HG03139 (cell line): ENCODE data around the gene SMYD3.
"Not testable (repeated sequence)": the region's sequence is repeated elsewhere in the genome, so short reads cannot be mapped to it uniquely, and the experiment has no call there.

Source experiments
- ATAC-seq: cut with Tn5 transposase; IDR thresholded peaks from one replicate; pipeline ENCODE4 v1.9.1; 2021; ENCODE audit not compliant: unreplicated experiment

Gene SMYD3

DNA sequence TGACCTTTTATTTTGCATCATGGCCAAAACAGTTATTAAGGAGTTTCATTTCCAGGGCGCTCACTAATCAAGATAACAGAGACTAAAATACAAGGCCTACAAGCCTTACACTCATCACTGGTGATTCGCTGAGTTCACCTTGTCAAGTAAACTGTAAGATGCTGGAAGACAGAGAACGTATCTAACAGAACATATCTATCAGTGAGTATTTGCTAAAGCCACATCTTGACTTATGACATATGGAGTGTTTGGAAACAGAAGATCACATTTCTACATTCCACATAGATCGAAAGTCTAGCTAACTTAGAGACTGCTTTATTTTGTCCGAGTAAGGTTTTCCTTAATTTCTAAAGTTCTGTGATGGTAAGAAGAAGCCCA lies 506.5 kb downstream of the SMYD3 start:
- ATAC-seq: no peak

DNA sequence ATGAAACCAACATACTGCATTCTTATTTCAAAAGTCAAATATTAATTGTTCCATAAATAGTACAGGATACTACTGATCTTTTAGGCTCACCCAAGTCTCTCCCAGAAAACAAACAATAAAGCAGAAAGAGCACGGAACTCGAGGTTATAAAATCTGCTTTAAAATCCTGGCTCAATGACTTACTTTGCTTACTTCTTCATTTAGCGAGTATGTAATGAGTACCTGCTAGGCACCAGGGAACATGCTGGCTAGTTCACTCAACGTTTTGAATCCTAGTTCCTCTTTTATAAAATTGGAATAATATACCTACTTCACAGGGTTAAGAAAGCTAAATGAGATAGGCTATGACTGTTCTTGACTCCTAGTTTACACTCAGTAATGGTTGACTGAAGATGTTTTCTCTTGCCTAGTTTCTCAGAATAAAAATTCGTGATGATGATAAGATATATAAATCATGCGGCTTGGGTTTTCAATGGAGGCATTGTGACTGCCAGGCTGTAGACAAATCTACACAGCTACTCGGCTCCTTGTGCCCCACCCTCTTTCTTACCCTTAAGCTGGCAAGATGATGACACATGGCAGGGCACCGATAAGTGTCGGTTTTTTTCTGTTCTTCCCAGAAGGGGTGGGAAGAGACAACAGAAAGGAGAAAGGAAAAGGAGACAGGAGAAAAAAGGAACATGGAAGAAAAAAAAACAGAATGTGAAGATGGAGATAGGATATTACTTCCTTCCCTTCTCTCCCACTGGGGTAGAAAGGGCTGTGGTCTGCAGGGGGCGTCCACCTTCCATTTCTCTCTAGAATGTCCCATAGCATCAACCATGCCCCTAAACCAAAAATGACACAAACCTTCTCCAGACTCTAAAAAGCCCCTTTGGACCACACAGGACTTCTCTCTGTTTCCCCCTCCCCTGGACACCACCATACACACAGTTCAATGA lies 507.1 kb downstream of the SMYD3 start:
- peak; percentile 57 for ATAC-seq

DNA sequence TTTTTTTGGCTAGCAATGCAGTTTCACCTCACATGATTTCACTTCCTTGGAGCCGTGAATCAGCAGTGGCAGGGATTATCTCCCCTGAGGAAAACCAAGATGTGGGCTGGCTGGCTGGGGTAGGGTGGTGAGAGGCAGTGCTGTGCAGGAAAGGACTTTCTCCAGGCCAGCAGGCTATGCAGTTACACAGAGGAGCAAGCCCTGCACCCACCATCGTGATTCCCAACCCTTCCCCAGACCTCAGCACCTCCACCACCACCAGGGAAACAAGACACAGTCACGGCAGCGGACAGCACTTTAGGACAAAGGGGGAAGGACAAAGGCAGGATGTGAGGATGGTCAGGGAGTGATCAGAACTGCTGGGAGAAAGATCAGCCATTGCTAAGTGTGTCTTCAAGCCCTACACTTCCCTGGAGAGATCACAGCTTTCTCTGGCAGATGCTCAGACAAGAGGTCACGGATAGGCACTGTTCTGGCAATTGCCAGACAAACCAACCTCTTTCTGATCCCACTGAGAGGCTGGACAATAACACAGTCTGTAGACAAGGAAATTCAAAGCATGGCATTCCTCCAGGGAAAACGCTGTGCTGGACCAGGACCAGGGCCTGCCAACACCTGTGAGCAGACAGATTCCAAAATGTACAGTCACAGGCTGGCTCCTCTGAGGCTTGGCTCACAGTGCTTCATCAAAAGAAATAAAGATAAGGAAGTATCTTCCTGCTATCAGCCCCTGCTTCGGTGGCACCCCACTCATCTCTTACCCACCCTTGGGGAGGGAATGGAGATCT lies 509.4 kb downstream of the SMYD3 start:
- no peak for ATAC-seq

DNA sequence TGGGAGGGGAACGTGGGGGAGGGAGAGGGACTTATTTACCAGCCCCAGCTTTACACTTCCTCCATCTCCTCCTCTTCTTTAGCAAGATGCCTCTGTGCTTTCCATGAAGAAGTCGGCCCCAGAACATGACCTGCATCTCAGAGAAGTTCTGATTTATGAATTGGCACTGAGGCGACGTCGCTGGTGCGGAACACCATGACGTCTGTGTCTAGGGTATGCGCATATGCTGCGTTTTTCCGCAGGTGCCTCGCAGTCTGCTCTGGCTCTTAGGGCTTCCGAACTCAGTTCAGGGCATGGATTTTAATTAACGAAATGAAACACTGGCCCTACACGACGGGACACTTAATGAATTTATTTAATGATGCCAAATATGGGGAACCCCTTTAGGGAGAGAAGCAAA lies 510.3 kb downstream of the SMYD3 start:
- no peak for ATAC-seq

DNA sequence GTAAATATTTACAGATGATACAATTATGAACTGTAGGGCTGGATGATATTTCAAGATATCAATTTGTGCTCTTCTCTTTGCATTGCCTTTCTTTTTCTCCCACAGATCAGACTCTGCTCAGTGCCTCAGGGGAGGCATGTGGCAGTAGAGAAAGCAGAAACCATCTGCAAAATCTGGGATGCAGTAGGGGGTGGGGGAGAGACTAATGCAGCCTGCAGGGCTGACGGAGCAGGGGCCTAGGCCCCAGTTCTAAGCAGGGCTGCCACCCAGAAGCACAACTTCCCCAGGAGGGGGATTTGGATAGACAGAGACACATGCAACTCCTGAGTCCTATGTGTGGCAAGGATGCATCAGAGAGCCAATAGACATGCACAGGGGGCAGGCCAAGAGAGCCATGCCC lies 511.6 kb downstream of the SMYD3 start:
- no peak for ATAC-seq

DNA sequence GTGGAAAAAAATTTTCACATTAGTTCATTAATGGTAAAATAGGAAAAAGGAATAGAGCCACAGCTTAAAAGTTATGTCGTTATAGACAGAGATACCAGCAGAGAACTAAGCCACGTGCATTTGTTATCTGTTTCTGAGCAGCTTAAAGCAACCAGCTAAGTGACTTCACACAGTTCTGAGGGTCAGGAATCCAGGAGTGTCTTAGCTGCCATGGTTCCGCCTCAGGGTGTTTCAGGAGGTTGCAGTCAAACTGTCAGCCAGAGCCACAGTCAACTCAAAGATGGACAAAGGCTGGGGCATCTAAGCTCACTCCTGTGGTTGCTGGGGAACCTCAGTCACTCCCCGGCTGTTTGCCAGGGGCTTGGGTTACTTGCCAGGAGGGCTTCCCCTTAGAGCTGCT lies 515.8 kb downstream of the SMYD3 start:
- ATAC-seq: no peak

DNA sequence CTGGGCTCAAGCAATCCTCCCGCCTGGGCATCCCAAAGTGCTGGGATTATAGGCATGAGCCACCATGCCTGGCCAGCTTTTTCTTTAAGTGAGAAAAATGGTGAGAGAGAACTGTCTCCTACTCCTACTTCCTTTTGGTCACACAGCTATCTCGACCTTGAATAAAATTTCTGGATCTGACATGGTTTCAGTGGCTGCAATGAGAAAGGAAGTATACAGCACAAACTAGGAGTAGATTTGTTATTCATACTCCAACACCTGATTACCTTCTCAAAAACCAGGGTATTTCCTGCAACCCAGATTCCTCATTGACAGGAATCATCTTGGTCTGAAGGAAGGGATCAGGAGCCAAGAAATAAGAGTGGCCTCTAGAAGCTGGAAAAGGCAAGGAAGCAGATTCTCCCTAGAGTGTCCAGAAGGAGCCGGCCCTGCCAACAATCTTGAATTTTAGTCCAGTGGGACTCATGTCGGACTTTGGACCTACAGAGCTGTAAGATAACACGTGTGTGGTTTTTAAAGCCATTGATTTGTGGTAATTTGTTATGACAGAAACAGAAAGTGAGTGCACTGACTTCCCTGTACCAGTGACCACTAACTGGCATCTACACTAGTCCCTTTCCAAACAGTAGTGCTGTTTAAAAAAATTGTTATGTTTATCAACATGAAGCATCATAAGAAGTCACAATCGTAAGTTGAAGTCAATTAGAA lies 516.6 kb downstream of the SMYD3 start:
- no peak for ATAC-seq

DNA sequence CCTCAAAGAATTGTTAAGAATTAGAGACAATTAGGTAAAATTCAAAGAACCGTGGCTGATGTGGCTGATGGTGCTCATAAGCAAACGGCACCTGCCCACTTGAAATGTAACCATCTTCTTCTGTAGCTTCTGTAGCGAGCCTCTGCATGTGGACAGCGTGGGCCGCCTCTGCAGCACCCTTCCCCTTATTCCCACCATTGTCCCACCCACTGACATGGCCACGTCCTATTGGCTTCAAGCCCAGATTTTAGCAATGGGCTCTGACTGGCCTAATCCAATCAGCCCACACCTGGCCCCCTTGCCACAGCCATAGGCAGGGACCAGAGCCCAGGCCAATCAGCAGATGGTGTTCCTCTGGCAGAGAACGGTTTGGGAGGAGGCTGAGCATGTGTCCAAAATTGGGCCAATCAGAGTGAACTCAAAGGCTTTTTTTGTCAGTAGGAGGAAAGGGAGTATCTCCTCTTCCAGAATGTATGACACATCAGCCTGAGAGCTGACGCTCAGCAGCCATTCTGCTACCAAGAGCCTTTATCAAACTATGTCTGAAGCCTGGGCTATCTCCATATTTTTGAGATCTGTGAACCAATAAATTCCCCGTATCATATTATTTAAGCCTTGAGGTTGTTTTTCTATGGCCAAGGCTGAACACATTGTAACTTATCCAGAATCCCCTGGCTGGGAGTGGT lies 518.5 kb downstream of the SMYD3 start:
- ATAC-seq: no peak

DNA sequence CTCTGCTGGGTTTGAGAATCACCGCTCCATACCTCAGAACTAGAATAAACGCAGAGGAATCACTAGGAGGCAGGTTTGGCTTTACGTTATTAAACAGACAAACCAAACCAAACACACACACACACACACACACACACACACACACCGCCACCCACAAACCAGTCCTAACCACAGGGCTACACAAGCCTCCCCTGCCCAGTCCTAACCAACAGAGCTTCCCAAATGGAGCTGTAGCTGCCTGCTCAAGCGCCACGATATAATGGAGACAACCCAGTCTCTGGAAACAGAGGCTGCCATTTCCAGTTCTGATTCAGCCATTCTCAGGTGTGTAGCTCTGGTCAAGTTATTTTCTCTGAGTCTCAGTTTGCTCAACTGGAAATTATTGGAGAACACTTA lies 519.1 kb downstream of the SMYD3 start:
- ATAC-seq: no peak

DNA sequence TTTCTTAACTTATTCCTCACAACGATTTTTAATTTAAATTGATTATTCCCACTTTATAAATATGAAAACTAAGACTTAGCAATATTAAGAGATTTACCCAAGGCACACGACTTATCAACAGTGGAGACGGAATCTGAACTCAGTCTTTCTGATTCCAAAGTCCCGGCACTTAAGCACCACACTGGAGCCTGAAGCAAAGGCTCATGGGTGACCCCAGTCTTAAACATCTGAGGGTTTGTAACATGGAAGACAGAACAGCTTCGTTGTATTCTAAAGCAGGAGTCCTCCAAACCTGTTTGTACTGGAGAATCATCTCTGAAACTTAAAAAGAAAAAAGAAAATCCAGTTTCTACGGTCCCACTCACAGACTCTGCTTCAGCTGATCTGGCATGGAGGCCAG lies 519.5 kb downstream of the SMYD3 start:
- ATAC-seq: no peak

DNA sequence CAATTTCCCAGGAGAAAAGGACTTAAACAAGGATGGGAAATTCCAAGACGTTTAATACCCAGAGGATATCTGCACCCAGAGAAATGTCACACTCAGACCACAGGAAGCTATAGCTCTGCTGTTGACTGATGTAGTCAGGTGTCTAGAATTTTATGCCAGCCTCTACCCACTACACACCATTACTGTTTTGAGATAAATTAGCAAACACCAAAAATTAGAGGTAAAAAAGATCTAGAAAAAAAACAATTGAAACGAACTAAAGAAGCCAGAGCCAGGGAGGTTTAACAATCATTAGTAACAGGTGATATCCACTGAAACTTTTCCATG lies 519.9 kb downstream of the SMYD3 start:
- ATAC-seq: no peak

DNA sequence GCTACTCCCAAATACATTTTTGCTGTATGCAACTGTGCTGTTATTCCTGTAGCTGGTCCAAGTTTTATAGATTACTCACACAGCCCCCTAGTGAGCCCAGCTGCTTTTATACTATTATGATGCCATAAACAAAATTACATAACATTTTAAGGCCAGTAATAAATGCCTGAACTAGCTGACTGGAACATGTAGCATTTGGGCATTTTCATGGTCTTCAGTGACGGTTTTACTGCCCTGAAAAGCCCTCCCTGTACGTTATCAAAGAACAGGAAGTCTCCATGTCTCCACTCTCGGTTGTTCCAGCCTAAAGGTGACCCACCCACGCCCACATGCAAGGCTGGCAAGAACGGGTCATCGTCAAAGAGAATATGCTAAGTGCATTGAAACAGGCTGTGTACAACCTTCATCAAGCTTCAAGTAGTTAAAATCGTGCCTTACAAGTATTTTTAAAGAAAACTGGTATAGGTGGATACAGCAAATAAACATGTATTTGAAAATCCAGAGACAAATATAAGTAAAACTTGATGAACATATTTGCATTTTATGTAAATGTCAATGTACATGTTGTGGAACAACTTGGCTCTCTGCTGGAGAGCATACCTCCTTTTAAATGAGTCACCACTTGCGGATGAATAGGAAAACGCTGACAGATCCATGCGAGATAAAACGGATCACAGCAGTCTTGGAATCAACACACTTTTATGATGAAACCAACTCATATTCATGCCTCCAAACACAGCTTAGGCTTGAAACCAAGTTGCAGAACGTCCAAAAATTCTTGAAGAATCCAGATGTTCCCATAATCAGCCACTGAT lies 520.5 kb downstream of the SMYD3 start:
- ATAC-seq: no peak

DNA sequence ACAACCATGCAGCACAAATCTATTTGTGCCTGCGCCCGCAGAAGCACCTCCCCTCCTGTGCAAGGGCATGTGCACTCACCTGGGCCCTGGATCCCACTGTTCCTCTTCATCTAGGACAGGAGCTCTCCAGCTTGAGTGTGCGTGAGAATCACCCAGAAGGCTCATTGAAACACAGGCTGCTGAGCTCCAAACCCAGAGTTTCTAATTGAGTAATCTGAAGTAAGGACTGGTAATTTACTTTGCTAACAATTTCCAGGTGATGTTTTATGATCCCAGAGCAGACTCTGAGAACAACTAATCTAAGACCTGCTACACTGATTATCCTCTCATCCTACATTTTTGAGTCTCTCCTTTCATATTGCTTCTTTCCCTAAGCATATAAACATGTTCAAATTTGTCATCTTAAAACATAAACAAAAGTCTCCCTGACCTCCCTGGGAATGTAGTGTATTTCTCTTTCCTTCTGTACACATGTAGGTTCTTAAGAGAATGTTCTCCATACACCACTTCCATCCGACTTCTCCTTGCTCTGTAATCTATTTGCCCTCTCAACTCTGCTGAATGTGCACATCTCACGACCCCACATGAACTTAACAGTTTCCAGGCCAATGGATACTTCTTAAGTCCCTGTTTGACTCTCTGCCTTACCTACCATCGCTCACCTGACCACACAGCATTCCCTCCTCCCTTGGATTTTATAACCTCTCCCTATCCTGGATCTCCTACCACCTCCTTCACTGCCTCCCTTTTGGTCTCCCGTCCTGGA lies 522.5 kb downstream of the SMYD3 start:
- ATAC-seq: no peak

DNA sequence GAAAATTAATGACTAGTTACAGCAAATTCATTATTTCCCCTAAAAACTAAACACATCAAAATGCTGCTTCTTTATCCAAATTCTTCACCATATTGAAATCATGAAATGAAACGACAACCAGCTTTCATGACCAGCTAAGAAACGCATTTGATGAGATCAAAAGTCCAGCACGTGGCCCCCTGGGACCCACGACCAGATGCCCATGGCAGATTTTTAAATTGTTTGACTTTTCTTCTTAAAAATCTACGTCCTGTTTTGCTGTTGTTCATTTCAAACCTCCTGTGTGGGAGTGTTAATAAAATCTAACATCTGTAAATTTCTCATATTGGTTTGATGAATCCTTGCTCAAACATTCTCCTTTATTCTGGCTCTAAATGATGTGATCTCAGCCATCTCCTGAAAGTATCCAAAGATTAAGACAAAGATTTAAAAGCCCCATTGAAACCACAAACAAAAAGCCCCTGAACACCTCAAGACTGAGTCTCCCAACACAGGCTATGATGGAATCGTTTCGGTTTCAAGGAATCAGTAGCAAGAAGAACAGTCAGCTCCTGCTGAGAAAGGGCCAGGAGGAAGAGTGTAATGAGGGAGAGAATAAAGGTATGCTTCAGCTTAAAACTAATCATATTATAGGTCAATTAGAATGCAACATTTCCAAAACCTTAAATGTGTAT lies 523.6 kb downstream of the SMYD3 start:
- no peak for ATAC-seq

DNA sequence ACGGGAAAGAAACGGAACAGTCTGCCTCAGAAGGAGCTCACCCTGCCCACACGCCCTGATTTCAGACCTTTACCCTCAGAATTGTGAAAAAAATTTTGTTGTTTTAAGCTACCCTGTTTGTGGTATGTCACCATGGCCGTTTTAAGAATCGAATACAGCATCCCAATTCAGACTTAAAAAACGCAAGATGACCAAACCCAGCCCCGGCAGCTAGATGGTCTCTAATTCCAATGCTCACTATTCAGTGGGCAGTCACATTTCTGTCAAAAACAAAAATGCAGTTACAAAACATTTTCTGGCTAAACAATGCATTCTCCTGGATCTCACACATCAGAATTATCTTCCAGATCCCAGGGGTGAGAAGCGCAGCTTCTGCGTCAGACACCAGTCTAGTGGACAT lies 527.5 kb downstream of the SMYD3 start:
- ATAC-seq: no peak

DNA sequence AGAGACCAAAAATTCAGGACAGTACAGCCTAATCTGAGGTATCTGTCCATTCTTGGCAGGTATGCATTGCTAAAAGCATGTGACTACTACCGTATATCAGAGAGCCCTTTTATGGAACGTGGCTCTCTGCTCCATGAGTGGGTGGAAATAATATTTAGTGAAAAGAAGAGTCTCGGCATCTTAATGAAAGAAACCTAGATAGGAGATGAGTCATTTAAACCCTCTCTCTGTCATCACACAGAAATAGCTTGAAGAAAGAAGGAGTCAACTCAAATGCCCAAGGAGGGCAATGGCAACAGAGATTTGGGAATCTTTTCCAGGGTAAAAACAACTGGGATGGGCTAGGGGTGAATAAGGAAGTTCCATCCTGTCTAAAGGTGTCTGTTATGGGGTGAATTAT lies 528.2 kb downstream of the SMYD3 start:
- ATAC-seq: no peak

DNA sequence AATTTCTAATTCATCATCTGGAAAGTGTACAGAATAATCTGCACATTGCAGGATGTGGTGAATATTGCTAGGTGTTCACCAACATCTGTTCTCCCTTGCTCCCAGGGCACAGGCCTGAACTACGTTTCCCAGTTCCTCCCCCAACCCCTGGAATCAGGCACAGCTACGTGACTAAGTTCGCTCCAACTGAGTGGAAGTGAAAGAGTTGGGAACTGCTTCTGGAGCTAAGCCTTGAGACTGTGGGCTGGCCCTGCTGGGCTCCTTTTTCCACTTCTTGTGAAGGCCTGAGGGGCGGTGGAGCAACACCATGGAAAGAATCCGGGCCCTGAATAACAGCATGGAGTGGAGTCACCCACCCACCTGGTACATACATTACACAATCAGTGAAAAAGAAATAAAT lies 534.6 kb downstream of the SMYD3 start:
- ATAC-seq: no peak

DNA sequence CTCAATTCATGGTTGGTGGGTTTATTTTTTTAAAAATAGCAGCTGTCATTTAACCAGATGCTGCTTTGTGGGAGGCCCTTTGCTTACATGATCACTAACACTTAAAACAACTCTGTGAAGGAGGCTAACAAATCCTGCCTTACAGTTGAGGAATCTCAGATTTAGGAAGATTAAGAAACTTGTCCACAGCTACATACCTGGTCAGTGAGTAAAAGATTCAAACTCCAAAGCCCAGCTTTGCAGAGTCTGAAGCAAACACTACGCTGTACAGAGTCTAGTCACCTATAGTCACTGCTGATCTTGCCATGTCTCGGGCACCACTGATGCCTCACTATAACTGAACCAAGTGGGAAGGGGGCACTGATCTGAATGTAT lies 535.4 kb downstream of the SMYD3 start:
- ATAC-seq: no peak

DNA sequence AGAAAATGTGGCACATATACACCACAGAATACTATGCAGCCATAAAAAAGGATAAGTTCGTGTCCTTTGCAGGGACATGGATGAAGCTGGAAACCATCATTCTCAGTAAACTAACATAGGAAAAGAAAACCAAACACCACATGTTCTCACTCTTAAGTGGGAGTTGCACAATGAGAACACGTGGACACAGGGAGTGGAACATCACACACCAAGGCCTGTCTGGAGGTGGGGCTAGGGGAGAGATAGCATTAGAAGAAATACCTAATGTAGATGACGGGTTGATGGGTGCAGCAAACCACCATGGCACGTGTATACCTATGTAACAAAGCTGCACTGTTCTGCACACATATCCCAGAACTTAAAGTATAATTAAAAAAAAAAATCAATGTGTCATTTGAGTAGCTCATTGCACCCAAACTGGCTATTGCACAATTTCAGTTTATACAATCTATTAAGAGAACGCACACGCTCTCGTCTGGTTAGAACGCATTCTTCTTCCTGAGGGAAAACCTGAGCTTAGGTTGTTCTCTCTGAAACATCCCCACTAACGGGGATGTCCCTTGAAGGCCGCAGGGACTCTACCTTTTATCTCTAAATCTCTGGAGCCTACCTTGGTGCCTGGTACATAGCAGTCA lies 535.9 kb downstream of the SMYD3 start:
- not testable (repeated sequence) for ATAC-seq
